NCI-H1092 (cell line): ENCODE results near the gene MDGA2.
"Not testable (repeated sequence)": the region's sequence is repeated elsewhere in the genome, so short reads cannot be mapped to it uniquely, and the experiment has no call there.

Experiments used
- DNase-seq: peaks from one replicate; lab custom pipeline; 2025; lab: John Stamatoyannopoulos, UW

Gene MDGA2

DNA sequence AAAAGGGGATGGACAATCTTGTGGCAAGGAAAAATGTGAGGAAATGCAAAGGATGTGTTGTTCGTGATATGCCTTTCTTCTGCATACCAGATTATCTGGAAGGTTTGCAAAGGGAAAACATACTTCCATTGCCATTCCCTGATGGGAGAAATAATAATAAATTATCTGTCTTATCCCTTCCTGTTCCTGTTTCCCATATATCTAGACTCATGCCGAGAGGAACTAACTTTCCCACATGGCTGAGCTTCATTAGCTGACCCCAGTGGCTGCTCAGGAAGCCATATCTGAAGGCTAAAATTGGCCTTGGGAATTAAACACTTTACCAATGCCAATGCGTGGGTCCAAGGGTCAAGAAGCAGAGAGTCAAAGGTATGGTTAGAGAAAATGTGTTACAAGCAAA is 439.8 kb downstream of the MDGA2 start:
- DNase-seq: no peak

- no peak for DNase-seq
Measured at GRCh38 chr14:47226877-47227520, 448.4 kb downstream of the MDGA2 start.

GRCh38 chr14:47223656-47224055 is 451.7 kb downstream of the MDGA2 start:
- no peak for DNase-seq

DNA sequence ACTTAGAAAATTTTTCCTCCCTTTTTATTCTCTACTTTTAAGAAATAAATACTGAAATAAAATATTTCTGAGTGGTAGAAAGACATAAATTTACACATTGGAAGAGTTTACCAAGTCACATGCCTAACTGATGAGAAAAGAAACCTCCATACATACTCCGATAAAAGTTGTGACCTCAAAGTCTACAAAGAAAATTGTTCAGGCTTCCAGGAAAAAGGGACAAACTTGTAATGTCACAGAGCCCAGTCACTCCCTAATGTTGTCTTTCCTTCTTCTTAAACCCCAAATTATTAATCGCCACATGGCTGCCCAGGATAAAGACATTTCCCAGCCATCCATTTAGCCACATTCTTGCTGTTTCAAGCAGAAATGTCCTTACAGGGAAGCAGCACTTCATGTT is 455.3 kb downstream of the MDGA2 start:
- no peak for DNase-seq

DNA sequence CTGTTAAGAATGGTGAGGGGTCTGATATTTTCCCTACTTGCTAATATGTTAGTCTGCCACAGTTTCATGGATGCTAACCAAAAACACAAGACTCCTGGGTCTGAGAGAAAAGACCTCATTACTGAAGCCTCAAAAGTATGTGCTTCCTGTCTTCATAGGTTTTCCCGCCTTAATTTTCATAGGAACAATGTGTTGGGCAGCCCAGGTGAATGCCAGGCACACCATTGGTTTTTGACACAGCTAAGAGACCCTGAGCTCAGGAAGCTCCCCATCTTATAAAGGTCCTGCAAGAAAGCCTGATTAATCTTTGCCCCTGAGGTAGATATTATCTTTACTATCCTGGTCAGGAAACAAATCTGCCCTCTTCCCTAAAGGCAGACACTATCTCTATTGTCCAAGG is 464.1 kb downstream of the MDGA2 start:
- DNase-seq: no peak

DNA sequence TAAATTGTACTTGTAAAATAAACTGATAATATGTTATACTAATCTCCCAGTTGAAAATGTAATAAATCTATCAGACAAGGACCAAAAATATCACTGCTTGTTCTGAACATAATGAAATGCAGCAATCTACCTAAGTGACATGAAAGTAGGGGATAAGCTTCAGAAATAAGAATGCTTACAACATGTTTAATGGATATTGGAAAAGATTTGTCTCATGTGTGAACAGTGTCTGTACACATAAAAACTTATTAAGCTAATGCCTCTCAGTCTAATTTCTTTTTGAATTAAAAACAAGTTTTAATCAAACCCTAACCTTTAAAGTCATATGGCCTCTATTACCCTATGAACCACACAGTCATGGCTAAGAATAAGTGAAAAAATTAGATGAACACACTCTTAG is 465.3 kb downstream of the MDGA2 start:
- DNase-seq: no peak

- no peak for DNase-seq
Measured at GRCh38 chr14:47208434-47208833, 467.0 kb downstream of the MDGA2 start.

DNA sequence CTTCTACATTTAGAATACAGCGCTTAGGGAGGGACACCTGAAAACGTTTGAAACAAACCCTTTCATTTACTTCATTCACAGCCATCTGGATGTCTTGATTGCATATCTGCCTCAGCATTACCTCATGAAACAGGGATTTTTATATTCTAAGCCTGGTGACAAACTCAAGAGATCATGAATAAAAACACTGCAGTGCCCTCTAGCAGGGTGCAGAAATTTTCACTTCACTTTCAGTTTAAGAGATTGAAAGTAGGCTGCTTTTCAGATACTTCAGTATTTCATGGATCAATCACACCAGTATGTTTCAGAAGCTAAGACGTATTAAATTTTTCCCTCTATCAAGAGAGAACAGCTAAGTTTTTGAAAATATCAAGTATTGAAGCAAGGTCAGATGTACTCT is 467.8 kb downstream of the MDGA2 start:
- DNase-seq: no peak

GRCh38 chr14:47200740-47201139 is 474.7 kb downstream of the MDGA2 start:
- no peak for DNase-seq

GRCh38 chr14:47195582-47195981 is 479.8 kb downstream of the MDGA2 start:
- DNase-seq: no peak

DNA sequence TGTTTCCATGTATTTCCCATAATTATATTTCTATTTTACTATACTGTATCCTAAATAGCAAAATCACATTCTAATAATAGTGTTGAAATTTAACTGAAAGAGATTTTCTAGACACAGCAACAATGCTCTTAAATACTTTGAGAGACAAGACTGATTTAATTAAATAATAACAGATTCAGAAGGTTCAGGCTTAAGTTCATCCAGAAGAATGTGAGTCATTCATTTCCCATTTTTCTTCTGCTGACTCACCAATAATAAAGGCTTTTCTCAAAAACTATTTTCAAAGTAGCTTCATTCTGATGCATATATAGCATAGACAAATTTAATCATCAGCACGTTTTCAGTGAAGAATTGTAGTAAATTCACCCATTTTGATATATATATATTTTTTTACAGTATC is 481.4 kb downstream of the MDGA2 start:
- DNase-seq: no peak

DNA sequence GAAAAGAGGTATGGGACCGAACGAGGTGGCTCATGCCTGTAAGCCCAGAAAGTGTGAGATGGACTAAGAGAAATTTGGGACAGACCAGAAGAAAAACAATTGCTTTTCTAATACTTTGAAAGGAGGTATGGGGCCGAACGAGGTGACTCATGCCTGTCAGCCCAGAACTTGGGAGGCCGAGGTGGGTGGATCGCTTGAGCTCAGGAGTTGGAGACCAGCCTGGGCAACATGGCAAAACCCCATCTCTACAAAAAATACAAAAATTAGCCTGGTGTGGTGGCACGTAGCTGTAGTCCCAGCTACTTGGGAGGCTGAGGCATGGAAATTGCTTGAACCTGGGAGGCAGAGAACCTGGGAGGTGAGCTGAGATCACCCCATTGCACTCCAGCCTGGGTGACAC is 483.2 kb downstream of the MDGA2 start:
- not testable (repeated sequence) for DNase-seq

GRCh38 chr14:47191700-47192099 is 483.7 kb downstream of the MDGA2 start:
- no peak for DNase-seq

- DNase-seq: no peak
Measured at GRCh38 chr14:47189911-47190484, 485.4 kb downstream of the MDGA2 start.

DNA sequence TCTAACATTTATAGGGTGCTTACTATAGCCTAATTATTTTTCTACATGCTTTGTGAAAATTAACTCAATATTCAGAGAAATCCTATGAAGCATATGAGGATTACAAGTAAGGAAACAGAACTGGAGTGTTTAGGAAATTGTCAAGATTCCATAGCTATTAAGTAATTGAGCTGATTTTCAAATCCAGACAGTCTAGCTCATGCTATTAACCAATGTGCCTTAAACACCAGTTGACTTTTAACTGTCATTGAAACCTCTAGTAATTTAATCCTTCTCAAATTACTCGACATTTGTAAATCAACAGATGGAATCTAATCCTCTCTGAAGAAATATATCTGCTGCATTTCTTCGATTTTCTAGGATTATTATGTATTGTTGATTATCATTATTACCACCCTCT is 488.9 kb downstream of the MDGA2 start:
- DNase-seq: no peak

DNA sequence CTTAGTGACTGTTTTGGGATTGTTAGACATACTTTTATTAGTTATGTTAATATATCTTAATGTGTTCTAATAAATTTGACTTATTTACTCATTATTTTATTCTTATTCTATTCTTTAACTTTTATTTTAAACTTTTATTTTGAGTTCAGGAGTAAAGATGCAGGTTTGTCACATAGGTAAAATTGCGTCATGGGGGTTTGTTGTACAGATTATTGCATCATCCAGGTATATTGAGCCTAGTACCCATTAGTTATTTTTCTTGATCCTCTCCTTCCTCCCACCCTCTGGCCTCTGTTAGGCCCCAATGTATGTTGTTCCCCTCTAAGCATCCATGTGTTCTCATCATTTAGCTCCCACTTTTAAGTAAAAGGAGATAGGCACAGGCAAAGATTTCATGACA is 495.5 kb downstream of the MDGA2 start:
- DNase-seq: no peak

DNA sequence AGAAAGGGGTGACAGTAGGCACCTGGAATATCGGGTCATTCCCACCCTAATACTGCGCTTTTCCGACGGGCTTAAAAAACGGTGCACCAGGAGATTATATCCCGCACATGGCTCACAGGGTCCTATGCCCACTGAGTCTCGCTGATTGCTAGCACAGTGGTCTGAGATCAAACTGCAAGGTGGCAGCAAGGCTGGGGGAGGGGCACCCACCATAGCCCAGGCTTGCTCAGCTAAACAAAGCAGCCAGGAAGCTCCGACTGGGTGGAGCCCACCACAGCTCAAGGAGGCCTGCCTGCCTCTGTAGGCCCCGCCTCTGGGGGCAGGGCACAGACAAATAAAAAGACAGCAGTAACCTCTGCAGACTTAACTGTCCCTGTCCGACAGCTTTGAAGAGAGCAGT is 503.5 kb downstream of the MDGA2 start:
- DNase-seq: not testable (repeated sequence)

- no peak for DNase-seq
Measured at GRCh38 chr14:47167402-47167801, 508.0 kb downstream of the MDGA2 start.

GRCh38 chr14:47155395-47155794 is 520.0 kb downstream of the MDGA2 start:
- no peak for DNase-seq

DNA sequence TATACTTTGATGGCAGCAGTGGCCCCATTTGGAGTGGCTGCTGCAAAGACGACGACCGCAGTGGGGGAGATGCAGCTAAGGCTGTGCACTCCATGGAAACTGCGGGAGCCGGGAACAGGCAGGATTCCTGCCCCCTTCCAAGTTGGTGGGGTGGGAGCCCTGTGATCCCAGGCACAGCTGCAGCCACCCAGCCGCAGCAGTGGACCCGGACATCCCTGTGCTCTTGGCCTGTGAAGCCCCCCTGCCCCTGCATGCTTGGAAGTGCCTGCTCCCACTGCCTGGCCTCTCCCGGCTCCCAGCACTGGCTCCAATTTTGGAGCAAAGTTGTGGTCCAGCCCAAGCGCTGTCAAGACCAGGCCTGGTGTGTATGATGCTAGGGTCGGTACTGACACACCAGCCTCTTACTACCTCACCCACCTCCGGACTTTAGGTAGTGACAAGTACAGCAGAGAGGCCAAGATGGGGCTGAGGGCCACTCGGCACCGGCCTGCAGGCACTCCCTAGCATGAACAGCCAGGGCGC is 521.1 kb downstream of the MDGA2 start:
- DNase-seq: no peak

GRCh38 chr14:47153746-47154145 is 521.7 kb downstream of the MDGA2 start:
- no peak for DNase-seq

DNA sequence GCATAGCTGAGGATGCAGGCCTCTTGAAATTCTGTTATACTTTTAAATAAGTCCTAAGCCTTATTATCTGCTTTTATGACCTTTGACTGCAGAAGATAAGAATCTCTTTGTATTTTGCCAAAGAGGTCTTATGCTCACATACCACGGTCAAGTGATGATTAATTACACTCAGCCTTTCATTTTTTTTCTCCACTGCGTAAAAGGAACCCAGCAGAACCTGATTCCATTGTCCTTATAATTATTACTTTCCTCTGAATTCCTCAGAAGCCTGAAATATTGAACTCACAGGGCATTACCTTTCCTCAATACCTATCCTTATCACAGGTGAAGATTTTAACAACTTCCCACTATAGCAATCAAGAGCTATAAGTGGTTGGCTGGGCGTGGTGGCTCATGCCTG is 525.1 kb downstream of the MDGA2 start:
- no peak for DNase-seq

- no peak for DNase-seq
Measured at GRCh38 chr14:47149326-47149725, 526.1 kb downstream of the MDGA2 start.

GRCh38 chr14:47148686-47149085 is 526.7 kb downstream of the MDGA2 start:
- no peak for DNase-seq
